T-helper 9 cell (primary cell): ENCODE measurements around the gene VKORC1.

Experiments
- DNase-seq: peaks from one replicate; pipeline ENCODE4 v3.0.0-alpha.2; 2020

The VKORC1 gene

DNA sequence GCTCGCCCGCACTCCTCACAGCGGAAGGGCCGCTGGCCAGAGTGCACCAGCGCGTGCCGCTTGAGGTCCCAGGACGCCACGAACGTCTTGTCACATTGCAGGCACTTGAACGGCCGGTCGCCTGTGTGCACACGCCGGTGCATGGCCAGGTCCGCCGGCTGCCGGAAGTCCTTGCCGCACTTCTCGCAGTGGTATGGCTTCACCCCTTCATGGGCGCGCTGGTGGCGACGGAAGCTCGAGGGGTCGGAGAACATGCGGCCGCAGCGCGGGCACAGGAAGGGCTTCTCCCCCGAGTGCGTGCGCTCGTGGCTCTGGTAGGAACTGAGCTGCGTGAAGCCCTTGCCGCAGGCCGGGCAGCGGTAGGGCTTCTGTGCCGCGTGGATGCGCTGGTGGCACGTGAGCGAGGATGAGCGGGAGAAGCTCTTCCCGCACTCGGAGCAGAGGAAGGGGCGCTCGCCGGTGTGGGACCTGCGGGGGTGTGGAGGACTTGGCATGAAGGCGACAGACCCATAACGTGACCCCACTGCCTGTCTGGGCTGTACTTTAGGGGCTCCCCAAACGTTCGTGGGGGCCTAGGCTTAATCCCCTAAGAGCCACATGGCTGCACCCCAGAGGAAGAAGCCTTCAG lies 32.7 kb downstream of the VKORC1 start:
- no peak for DNase-seq

DNA sequence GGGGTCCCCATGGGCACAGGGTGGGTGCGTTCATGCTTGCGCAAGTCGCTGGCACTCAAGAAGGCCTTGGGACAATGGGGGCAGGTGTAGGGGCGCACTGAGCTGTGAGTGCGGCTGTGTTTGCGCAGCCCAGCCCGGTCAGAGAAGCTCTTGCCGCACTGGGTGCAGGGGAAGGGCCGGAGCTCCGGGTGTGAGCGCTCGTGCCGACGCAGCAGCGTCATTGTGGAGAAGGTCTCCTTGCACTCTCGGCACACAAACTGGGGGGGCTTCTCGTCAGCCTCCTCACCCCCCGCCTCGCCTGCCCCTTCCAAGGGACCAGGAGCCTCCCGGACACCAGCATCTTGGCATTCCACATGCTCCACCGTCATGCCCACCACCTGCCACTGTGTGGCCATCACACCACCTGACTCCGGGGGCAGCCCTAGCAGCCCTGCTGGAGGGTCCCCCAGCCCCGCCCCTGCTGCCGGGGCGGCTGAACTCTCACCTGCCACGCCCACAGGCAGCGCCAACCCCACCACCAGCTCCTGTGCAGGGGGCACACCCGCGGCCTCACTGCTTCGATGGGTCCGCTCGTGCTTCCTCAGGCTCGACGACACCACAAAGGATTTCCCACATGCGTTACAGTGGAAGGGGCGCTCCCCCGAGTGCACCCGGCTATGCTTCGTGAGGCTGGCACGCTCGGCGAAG lies 33.3 kb downstream of the VKORC1 start:
- no peak for DNase-seq

- no peak for DNase-seq
Observed at GRCh38 chr16:31055613-31056012, 39.0 kb downstream of the VKORC1 start.

- DNase-seq = no peak
Observed at GRCh38 chr16:31052114-31052513, 42.5 kb downstream of the VKORC1 start.

DNA sequence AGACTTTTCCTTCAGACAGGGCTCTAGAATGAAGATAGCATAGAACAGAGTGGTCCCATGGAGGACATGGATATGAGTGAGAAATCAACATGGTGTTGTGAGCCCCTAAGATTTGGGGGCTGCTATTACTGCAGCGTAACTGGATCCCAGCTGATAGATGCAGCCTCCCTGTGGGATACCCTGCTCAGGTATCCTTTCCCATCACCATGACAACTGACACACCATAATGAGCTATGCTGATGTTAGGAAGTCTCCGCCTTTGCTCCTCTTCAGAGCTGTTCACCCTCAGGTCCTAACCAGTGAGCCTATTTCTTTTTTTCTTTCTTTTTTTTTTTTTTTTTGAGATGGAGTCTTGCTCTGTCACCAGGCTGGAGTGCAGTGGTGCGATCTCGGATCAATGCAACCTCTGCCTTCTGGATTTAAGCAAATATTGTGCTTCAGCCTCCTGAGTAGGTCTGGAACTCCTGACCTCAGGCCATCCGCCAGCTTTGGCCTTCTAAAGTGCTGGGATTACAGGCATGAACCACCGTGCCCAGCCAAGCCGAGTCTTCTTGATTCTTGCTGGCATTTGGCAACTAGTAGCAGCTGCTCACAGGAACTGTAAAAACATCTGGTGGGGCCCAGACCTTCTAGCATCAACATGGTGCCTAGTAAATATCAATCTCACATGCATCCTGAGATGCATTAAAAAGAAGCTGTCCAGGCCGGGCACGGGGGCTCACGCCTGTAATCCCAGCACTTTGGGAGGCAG lies 44.1 kb downstream of the VKORC1 start:
- DNase-seq = no peak

- no peak for DNase-seq
Observed at GRCh38 chr16:31043898-31044481, 50.6 kb downstream of the VKORC1 start.

DNA sequence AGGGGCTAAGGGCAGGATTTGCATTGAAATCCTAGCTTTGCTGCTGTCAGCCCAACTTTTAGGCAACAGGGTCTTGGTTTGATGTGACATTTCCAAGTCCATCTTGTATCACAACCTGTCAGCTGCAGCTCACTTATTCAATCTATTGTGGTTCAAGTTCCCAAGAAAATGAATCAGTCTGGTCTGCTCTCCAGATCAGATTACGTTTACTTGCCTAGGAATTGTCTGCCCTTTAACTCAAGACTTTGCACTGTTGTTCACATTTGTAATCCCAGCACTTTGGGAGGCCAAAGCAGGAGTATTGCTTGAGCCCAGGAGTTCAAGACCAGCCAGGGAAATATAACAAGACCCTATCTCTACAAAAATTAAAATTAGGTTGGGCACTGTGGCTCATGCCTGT lies 51.2 kb downstream of the VKORC1 start:
- DNase-seq = no peak

GRCh38 chr16:31042866-31043265 lies 51.7 kb downstream of the VKORC1 start:
- no peak for DNase-seq
